HG03571 (cell line): ENCODE measurements around the gene ACY1.

ENCODE experiments used
- ATAC-seq: cut with Tn5 transposase; IDR thresholded peaks from one replicate; pipeline ENCODE4 v1.9.1; 2021; ENCODE audit not compliant: unreplicated experiment

Gene ACY1

GRCh38 chr3:52004163-52004787 lies 20.9 kb downstream of the ACY1 start:
- no peak for ATAC-seq

- ATAC-seq, result no peak
Observed at GRCh38 chr3:52004906-52005395, 21.6 kb downstream of the ACY1 start.

- no peak for ATAC-seq
Observed at GRCh38 chr3:52005571-52005986, 22.2 kb downstream of the ACY1 start.

GRCh38 chr3:52006017-52006819 lies 22.9 kb downstream of the ACY1 start:
- no peak for ATAC-seq

- ATAC-seq, result no peak
Observed at GRCh38 chr3:52006820-52007133, 23.4 kb downstream of the ACY1 start.

GRCh38 chr3:52007291-52007690 lies 24.0 kb downstream of the ACY1 start:
- no peak for ATAC-seq

GRCh38 chr3:52010431-52010830 lies 27.1 kb downstream of the ACY1 start:
- no peak for ATAC-seq

- no peak for ATAC-seq
Observed at GRCh38 chr3:52012699-52013098, 29.4 kb downstream of the ACY1 start.

GRCh38 chr3:52013802-52014598 lies 30.7 kb downstream of the ACY1 start:
- no peak for ATAC-seq

GRCh38 chr3:52014613-52015012 lies 31.3 kb downstream of the ACY1 start:
- no peak for ATAC-seq

GRCh38 chr3:52015438-52016228 lies 32.3 kb downstream of the ACY1 start:
- ATAC-seq, result no peak

GRCh38 chr3:52017586-52017985 lies 34.3 kb downstream of the ACY1 start:
- no peak for ATAC-seq

GRCh38 chr3:52018319-52019000 lies 35.1 kb downstream of the ACY1 start:
- ATAC-seq, result no peak

GRCh38 chr3:52019352-52020080 lies 36.2 kb downstream of the ACY1 start:
- ATAC-seq, result no peak

GRCh38 chr3:52020796-52021195 lies 37.5 kb downstream of the ACY1 start:
- ATAC-seq, result no peak

- ATAC-seq, result no peak
Observed at GRCh38 chr3:52021489-52022268, 38.3 kb downstream of the ACY1 start.

GRCh38 chr3:52022323-52023100 lies 39.2 kb downstream of the ACY1 start:
- no peak for ATAC-seq

GRCh38 chr3:52023101-52023770 lies 39.9 kb downstream of the ACY1 start:
- ATAC-seq, result no peak
